ENCODE measurements around the gene TMOD1.

The TMOD1 gene

DNA sequence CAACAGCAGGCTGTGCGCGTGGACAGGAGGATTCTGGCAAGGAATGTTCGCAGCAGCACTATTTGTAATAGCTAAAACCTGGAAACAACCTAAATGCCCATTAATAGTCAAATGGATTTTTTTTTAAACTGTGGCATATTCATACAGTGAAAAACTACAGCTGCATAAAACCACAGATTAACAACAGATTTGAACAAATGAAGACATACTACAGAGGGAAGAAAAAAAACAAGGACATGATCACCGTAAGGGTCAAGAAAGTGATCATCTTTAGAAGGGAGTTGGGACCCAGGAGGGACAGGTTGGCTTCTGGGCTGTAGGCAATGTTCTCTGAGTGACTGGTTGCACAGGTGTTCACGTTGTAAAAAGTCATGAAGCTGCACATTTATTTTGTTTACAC lies 1.2 kb upstream of the TMOD1 start:
- DNase-seq, result no peak

DNA sequence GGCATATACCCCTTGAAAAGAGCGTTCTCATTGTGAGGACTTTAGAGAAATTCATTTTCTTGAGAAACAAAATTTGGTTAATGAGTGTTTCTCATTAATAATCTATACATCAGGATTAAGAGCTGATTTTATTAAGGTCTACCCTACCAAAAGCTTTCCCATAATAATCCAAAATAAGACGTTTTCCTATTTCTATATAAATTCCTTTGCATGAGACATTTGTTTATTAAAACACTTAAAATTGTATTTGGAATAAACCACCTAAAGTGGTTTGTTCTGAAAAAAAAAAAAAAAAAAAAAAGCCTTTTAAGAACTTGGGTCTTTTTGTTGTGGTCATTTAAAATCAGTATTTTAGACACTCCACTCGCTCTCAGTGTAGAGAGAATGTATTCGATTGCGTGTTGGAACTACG lies 695 bp upstream of the TMOD1 start:
- DNase-seq, result no peak

DNA sequence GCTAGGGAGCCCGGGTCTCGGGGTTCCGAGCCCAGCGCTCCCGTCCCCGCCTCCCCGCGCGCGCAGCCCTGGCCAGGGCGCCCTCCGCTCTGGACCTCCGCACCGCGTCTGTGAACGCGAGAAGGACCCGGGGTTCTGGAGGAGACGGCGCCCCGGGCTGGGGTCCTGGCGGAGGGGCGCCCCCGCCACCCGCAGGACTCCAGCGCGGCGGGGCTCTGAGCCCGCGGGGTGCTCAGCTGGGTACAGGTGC lies 431 bp downstream of the TMOD1 start:
- DNase-seq, result no peak

DNA sequence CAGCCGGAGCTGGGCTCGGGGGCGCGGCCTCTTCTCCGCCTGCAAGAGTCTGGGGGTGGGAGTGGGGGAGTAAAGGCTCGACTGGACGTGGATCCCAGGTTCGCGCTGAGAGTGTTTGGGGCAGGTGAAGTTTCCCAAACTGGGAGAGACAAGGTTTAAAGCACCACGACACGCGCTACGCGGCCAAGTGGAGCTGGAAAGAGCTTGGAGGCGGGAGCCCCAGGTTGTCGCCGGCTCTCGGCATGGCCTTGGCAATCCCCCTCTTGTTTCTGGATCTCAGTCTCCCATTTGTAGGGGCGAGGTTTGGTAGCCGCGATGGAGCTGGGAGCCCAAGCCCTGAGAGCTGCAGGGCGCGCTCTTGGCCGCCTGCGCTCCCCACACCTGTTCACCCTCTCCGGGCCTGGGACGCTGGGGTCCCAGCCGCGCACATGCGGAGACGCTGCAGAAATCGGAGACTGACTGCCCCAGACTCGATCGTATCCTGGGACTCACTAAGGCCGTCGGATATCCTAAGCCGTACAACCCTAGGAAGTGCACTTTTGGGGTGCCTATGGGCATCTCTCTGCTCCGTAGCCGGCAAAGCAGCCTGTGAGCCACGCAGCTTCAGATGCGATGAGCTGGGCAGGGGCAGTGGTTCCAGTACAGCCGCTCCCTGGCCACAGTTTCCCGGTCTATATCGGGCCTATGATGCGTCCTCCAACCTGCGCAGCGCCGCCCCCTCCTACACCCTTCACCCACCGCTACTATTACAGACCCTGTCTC lies 937 bp downstream of the TMOD1 start:
- DNase-seq, result no peak

DNA sequence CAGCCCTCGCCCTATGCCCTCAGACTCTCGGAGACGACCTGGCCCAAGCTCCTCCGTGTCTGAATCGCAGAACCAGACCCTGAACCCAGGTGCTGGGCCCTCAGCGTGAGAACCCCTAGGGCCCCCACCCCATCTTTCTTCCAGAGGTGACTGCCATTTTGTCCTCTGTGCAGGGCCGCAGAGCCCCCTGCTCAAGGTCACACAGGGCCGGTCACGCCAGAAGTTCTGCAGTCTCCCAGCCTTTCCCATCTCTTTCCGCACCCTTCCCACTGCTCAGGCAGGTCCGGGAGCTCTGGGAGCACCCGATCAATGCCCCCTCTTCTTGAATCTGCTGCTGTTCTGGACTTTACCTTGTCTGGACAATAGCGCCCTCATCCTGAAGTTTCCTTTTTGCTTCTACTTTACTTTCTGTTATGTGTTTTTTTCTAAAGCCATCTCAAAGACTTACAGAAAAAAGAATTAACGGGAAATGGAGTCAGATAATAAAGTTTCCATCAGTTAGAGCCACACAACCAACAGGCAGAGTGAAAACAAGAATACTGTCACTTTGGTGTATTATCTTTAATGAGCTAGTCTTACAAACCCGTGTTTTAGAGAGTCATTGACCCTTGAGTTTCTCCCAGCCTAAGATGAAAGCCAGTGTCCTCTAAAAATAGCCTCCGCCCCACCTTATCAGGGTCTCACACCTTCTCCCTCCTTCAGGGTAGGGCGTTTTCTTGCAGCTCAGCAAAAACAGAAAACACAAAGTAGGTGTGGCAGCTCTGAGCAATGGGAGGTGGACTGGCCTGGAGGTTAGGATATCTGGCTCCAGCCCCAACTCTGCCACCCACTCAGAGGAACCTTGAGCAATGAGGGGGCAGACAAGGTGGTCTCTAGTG lies 1.8 kb downstream of the TMOD1 start:
- no peak for DNase-seq

DNA sequence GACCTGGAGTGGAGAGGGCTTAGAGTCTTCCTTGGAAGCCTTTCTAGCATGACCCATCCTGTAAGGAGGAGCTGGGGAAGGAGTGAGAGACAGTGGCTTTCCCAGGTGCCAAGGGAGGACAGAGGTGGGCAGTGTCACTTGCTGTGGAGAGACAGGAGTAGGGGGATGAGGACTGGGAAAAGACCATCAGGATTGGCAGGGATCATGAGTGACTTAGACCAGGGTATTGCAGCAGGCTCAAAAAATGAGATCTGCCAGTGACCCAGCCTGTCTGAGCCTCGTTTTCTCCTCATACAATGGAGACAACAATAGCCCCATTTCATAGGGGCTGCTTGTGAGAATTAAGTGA lies 2.4 kb downstream of the TMOD1 start:
- no peak for DNase-seq

DNA sequence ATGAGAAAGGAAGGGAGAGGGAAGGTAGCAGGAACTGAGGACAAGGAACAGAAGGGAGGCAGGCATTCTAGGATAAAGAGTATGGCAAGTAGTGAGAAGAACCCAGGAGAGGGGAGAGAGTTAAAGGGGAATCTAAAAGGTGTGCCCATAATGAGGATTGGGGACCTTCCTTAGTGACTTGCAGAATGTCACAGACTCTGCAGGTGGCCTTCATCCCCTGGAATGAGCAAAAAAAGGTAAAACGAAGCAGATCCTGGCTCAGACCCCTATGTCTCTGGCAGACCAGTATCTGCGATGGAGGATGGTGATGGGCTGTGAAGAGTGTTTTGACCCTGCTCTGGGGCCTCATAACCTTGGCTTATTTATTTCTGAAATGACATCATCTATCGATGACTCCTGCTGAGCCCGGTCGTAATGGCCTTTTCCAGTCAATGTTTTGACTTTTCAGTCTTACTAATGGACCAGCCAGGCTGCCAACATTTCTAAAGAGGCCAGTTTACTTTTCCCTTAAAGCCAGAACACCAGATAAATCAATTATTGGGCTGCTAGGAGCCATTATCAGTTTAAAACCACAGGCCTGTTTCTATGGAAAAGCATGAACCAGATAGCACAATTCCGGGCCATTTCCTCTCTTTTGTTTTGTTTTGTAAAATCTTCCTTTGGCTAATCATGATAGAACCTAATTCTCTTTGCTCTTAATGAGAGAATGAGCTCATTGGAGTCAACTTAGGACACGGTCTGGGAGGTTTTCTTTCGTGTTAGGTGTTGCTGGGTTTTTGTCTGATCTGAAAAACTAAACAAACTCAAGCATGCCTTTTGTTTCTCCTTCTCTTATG lies 3.1 kb downstream of the TMOD1 start:
- no peak for DNase-seq

DNA sequence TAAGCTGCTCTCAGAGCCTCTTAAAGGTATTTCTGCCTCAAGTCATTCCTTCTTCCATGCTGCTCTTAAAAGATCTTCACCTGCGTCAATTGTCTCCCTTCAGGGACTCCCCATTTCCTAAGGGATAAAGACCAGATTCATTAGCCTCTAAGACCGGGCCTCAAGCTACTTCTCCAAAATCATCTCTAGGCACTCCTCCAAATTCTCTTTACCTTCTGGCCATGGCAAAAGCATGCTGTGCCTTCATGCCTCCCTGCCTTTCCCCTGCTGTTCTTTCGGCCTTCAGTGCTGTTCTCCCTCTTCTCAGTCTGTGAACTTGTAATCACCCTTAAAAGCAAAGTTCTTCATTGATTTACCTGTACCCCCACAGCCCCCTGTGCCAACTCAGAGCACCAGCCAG lies 4.4 kb downstream of the TMOD1 start:
- DNase-seq, result no peak

DNA sequence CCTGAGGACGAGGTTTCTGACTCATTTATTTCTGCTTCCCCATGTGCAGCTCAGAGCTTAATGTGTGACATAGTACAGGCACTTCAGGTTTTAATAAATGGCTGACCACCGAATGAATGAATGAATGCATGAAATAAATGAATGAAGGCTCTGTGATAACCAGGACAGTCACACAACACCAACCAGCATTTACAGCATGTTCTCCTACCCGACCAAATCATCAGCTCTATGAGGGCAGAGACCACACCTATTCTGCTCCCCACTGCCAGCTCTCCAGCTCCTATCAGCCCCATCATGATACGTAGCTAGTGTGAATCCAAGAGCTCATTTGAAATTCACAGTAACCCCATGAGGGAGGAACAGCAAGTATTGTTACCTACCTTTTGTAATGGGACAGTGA lies 4.8 kb downstream of the TMOD1 start:
- no peak for DNase-seq

DNA sequence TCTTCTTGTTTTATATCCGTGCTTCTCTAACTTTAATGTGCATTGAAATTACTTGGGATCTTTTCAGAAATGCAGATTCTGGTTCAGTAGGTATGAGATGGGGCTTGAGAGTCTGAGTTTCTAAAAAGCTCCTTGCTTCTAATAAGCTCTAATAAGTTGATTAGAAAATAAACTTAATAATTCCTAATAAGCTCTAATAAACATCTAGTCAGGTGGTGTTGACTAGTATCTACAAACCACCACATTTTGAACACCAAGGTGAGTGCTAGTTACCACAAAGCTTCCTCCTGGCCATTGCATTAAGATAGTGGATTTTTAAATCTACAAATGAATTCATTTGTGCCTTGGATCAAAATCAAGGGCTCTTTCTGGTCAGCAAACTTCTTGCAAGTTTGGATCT lies 5.3 kb downstream of the TMOD1 start:
- DNase-seq, result no peak

DNA sequence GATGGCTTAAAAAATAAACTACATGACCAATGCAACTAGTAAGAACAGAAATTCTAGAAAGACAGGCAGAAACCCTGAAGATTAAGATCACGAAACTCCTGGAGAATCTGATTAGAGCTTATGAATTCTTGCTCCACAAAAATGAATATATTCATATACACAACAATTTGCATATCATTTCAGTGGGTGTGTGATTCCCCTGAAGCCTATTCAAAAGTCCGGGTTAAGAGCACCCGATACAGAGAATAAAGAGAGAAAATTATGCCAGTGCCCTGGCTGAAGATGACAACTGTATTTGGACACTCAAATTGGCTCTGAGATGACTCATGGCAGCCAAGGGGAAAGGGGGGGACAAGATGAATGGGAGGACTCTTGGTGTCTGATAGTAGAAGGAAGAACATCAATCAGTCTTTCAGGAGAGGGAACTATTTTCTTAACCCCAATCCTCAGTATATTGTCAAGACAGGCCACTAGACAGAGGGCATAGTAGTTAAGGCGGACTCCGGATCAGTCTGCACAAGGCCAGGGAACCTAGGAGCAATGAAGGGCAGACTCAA lies 6.0 kb downstream of the TMOD1 start:
- DNase-seq, result no peak

DNA sequence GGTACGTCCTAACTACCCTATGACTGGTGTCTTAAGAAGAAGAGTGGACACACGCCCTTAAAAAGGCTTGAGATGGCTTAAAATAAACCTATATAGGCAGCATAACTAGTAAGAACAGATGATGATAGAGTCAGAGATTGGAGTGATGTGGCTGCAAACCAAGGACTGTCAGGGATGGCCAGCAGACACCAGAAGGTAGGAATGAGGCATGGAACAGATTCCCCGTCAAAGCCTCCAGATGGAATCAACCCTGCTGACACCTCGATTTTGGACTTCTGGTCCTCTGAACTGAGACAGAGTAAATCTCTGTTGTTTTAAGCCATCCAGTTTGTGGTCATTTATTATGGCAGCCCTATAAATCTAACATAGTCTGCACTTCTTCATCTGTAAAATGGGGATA lies 7.4 kb downstream of the TMOD1 start:
- DNase-seq, result no peak

DNA sequence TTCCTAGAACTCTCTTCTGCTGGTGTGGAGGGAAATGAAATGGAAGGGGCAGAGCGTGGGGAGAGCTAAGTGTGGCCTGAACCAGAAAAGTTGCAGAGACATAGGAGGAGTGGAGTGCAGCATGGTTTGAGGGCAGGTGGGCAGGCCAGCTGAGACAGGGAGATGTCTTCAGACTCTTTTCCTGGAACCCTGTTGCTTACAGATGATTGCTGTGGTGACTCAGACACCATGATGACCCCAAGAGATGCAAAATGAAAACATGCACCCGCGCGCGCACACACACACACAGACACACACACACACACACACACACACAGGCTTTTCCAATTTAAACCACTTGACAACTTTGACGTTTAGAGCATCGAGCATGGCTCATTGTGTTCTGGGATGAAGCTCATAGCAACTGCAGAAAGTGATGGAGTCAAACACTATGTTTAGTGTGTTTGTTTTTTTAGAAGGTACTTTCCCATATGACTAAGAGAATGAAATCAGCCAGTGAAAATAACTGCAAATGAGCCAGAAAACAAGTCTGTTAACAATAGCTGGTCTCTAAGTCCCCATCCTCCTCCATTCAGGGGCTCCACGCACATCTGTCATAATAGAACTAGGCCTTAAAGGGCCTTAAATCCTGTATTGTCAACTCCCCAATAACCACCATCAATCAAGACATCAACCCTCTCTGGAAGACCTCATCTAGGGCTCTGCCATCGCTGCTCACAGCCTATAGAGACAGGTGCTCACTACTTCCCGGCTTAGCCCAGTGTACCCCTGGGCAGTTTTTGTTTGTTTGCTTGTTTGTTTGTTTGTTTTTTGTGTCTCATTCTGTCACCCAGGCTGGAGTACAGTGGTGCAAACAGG lies 9.6 kb downstream of the TMOD1 start:
- DNase-seq, result no peak

DNA sequence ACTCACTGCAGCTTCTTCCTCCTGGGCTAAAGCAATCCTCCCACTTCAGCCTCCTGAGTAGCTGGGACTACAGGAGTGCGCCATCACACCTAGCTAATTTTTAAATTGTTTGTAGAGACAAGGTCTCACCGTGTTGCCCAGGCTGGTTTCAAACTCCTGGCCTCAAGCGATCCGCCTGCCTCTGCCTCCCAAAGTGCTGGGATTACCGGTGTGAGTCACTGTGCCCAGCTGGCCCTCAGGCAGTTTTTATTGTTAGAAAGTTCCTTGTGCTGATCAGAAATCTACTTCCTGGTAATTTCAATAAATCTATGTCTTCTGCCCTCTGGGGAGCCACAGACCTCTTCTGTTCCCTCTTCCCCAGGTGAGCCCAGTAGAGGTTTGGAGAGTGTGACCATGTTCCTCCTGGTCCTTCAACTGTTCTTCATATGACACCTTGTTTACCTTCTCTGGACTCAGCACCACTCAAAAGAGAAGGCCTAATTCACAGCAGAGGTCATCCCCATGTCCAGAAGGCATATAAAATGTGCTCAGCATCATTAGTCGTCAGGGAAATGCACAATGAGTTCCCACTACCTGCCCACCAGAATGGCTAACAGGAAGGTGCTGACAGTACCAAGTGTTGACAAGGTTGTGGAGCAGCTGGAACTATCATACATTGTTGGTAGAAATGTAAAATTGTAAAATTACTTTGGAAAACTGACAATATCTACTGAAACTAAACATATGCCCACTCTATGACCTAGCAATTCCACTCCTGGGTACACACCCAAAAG lies 10.4 kb downstream of the TMOD1 start:
- no peak for DNase-seq

DNA sequence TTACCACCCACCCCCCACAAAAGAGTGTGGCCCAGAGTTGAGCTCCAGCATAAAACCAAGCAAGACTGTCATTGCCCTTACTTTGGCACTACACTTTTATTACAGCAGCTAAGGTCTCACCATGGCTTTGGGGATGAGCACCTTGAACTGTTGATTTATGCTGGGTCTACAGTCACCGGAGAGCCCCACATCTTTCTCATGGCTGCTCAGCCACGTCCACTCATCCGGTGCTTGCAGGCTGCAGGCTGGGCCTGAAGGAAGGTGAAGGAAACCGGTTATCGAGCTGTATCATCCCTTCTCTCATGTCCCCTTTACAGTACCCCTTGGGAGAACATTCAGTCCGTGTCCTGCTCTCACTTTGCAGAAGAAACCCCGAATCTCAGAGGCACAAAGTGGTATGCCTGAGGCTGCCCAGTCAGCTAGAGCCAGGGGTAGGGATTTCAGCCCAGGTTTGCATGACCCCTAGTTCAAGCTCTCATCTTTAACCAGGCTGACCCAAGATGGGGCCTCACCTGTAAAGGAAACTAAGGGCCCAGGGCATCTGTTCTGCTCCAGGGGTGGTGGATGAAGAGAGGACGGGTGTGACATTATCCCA lies 11.6 kb downstream of the TMOD1 start:
- DNase-seq, result no peak

DNA sequence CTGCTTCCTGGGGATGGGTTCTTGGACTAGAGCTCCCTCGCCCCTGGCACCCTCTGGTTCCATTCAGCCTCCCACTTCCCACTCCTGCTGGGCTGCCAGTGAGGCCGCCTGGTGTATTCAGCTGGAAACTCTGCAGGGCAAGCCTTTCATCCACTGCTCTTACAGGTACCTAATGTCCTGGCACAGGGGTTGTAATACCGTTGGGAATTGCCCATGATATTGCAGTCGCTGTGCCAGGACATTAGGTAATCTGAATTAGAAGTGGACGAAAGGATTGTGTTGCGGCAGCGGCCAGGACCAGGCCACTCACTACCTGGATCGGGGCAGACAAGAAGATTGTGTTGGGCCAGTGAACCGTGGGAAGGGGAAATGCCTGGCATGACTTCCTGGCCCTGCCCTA lies 13.1 kb downstream of the TMOD1 start:
- DNase-seq, result no peak

DNA sequence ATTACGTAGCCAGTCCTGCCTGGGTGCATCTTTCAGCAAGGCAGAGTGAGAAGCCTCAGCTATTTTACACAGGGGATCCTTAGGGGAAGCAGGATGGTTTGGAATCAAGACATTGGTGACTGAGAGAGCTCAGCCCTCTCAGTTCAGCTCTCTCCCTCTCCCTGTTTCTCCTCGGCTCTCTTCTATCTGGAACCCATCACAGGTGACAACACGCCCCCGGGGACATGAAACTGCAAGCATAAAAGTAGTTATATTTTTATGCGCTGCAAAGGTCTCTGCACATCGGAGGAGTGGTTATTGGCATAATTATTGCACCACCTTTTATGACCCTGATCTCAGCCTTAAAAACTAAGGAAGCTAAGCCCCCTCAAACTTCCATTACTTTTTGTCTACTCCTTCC lies 14.2 kb downstream of the TMOD1 start:
- DNase-seq, result no peak

DNA sequence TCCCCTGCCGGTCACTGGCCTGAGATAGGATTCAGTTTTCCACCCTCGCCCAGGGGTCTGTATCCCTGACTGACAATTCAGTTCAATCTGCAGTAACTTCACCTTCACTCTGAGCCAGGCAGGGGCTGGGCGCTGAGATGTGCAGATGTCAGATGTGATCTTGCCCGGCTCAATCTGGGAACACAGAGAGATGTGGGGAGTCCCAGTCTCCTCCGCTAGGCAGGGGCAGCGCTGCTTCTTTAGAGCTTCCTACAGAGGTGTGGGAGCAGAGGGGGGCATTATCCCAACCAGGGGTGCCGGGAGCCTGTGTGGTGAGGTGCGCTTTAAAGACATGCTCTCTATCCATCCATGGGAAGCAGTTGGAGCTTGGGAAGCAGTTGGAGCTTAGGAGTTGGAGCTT lies 14.6 kb downstream of the TMOD1 start:
- DNase-seq, result no peak

DNA sequence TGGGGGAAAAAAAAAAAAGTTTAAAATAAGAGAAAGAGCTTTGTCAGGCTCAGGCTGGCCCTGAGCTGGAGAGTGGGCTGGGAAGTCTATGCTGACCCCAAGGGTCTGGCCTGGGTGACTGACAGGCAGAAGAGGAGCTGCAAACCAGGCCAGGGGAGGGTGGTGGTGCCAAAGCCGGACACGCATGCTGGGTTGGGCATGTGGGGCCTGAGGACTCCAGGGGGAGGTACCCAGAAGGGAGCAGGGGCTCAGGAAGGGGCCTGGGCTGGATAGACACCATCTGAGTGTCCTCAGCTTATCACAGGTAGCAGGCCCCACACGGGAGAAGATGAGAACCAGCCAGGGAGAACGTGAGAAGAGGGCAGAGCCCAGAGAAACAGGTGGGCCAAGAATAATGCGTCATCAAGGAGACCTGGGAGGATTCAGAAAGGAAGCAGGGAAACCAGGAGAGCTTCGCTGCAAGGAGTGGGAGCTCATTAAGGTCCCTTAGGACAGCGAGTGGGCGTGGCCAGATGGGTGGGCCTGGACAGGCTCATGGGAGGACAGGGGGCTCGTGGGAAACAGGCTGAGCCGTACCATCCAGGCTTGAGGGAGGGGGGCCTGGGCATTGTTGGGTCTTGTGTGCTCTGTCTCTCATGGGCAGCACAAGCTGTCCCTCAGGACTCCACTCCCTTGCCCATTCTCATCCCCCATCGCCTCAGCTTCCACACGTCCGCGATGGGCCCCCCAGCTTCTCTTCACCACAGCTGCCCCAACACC lies 16.0 kb downstream of the TMOD1 start:
- no peak for DNase-seq

DNA sequence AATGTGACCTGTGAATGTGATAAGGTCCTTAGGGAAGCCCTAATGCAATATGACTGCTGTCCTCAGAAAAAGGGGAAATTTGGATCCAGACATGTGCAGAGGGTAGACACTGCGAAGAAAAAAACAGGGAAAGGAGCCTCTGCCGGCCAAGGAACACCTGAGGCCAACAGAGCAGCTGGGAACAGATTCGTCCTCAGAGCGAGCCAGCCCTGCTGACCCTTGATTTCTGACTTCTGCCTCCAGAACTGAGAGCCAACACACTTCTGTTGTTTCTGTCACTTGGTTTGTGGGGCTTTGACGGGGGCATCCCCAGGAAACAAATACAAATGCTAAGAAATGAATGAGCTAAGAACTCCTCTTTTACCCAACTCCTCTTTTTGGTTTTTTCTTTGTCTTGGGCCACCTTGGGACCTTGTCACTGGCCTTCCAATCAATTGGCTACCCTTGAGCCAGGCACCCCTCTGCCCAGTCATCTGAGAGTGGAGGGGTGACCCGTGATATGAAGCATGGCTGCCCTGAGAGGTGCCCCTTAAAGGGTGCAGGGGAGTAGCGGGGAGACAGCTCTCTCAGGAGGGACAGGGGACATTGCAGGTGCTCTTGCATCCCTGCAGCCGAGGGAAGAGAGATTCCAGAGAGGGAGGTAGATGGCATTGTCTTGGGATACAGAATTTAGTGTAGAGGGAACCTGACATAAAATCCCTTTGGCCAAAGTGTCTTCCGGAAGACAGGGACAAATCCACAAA lies 16.9 kb downstream of the TMOD1 start:
- DNase-seq, result no peak

Data from KG1 (cell line).